ENCODE measurements around the gene CSGALNACT2.

GRCh38 chr10:43122096-43122495 lies 16.1 kb upstream of the CSGALNACT2 start:
- TF ChIP-seq CTCF (IDR thresholded peaks at IDR 0.05; ENCODE audit: poor library complexity) = no peak
- no peak for TF ChIP-seq EZH2phosphoT487 (IDR thresholded peaks at IDR 0.05; ENCODE audit: low read depth, severe bottlenecking, unreplicated experiment)
